Motor neuron (in vitro differentiated cells): ENCODE data around the gene NPW. TPM values are rescaled to one million over a fixed set of nuclear protein-coding genes. Genes with fewer than 3 reads are reported as not detected.
"Not testable (repeated sequence)": the region's sequence is repeated elsewhere in the genome, so short reads cannot be mapped to it uniquely, and the experiment has no call there.

Experiments
- ATAC-seq, 8 experiments: fragments of 200-7000 bp; cut with Tn5 transposase; replicated peaks in 6 of 8; 2 replicates each; pipeline ENCODE4 v1.8.0; 2021; ENCODE audit warnings: mild to moderate bottlenecking in 8 of 8, moderate library complexity in 8 of 8
- H3K27ac ChIP-seq, 2 donors: fragments of 250-450 bp; sonication (Bioruptor Pico); 2 replicates each; pipeline ENCODE4 v1.9.0; 2021; ENCODE audit warnings: antibody characterized with exemption in 2 of 2, mild to moderate bottlenecking in 2 of 2, moderate library complexity in 1 of 2
- H3K4me1 ChIP-seq, 2 donors: fragments of 250-450 bp; sonication (Bioruptor Pico); replicated peaks in 1 of 2; 2 replicates each; pipeline ENCODE4 v1.6.1; 2021; ENCODE audit warnings: antibody characterized with exemption in 2 of 2, mild to moderate bottlenecking in 2 of 2, moderate library complexity in 1 of 2
- H3K4me3 ChIP-seq, 5 donors: fragments of 250-450 bp; sonication (Bioruptor Pico); 2 replicates each; pipeline ENCODE4 v1.9.0; 2021; ENCODE audit warnings: antibody characterized with exemption in 5 of 5, mild to moderate bottlenecking in 5 of 5, moderate library complexity in 4 of 5
- WGBS, 10 experiments: fragments of 450-650 bp; shearing (Covaris generic); methylation state at CpG; one replicate each; pipeline ENCODE4 v1.0.0; 2022; 5-methylcytosine and 5-hydroxymethylcytosine counted together
- in situ Hi-C, 9 experiments: fragments of 400-800 bp; cut with MboI; loops; one replicate each; pipeline ENCODE4 v1.15.0; 2021; ENCODE audit warnings: low sequenced_read_pairs in 9 of 9, low pct_unique_long_range_greater_than_20kb in 2 of 9; ENCODE audit not compliant: unreplicated experiment in 9 of 9
- total RNA-seq, 8 experiments: library from RNA; unstranded; fragments of 300-600 nt; gene quantifications; 2 replicates each; pipeline versions ENCODE4 v1.2.3 to v1.2.4, GENCODE V29; 2022

Gene NPW
- total RNA-seq, 8 experiments from 2014 or later, result 0.27 to 1.7 (median 0.92) TPM; not detected in 3

- Histone ChIP-seq H3K4me3 (peak overlapping the region in 1 of 5 donors; percentile 100), H3K4me1 (peaks cover 46 to 56% of the 10 kb centered on the region in 2 donors), H3K27ac (no peak overlapping the region)
- ATAC-seq, result no peak
- in situ Hi-C loops, result loop anchor here in 3 of 9 experiments (25.0 kb wide), 1 partner anchor 131 kb away; the partner anchor contains the start of genes PKD1 (in 3 of the 3) and RAB26 (in 3 of the 3)
- WGBS, 10 experiments, result 60 to 100% (median 100%) methylated on average over 1 to 2 of the region's 8 CpGs; no CpG with 5 or more reads in 7 of the 10 experiments
These were observed 13.3 kb upstream of the NPW start for GRCh38 chr16:2006317-2006716.

GRCh38 chr16:2007081-2007836, 12.3 kb upstream of the NPW start:
- Histone ChIP-seq H3K27ac (no peak overlapping the region), H3K4me3 (peak overlapping the region in 3 of 5 donors; percentile 92 to 100 (median 99)), H3K4me1 (peaks cover 46 to 56% of the 10 kb centered on the region in 2 donors)
- 50 to 90% (median 82%) methylated on average over 2 to 6 of the region's 16 CpGs; no CpG with 5 or more reads in 6 of the 10 experiments for WGBS, 10 experiments
- no peak for ATAC-seq
- in situ Hi-C loops, result loop anchor here in 3 of 9 experiments (25.0 kb wide), 1 partner anchor 130 kb away; the partner anchor contains the start of genes PKD1 (in 3 of the 3) and RAB26 (in 3 of the 3)

DNA sequence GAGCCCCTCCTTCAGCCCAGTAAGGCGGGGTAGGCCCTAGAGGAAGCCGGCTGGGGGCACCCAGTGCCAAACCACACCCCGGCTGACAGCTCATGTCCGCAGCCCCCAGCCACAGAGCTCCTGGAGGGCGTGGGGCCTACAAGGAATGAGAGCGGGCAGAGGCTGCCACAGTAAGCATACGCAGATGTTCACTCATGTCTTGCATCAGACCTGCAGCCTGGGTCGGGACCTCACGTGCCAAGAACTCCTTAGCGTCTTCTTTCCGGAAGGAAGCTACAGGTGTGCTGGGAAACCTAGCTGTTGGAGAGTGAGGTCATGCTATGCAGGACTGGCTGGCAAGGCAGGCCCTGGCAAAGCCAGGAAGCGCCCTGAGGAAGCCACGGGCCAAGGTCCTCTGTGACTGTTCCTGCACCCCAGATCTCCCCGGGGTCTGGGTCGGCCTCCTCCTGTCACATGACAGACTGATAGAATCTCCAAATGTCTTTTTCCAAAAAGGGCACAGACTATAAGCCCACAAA, 11.5 kb upstream of the NPW start:
- in situ Hi-C loops, result loop anchor here in 3 of 9 experiments (25.0 kb wide), 1 partner anchor 129 kb away; the partner anchor contains the start of genes PKD1 (in 3 of the 3) and RAB26 (in 3 of the 3)
- Histone ChIP-seq H3K4me3 (peak overlapping the region; percentile 82 to 100 (median 98)), H3K27ac (peak overlapping the region in 1 of 2 donors; percentile 98), H3K4me1 (peaks cover 46 to 56% of the 10 kb centered on the region in 2 donors)
- peak in 3 of 8 experiments; percentile 12 to 44 (median 17) for ATAC-seq
- WGBS, 10 experiments, result 0 to 76% (median 23%) methylated on average over 1 to 7 of the region's 15 CpGs; no CpG with 5 or more reads in 5 of the 10 experiments

DNA sequence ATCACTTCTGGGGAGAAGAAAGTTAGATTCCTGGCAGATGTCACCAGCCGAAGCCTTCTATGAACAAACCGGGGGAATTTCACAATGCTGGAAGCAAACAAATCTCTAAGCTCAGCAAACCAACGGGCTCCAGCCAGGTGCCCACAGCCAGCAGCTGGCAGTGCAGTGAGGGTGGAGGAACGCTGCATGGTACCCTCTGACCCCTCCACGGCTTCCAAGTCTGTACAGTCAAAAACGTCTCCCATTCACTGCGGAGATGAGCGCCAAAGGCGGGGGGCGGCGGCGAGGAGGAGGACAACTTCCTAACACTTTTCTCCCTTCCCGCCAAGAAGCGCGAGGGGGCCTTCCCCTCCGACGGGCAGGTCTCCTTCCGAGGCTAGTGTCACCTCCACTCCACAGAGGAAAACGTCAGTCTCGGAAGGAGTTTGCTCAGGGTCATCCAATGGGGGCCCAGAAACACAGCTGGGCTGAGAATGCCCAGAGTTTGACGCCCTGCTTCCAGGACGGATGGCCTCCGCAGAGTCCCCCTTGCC, 10.9 kb upstream of the NPW start:
- Histone ChIP-seq H3K4me1 (peaks cover 42 to 50% of the 10 kb centered on the region in 2 donors), H3K27ac (peak overlapping the region; percentile 94 to 98), H3K4me3 (peak overlapping the region; percentile 82 to 100 (median 98))
- in situ Hi-C loops, result loop anchor here in 3 of 9 experiments (25.0 kb wide), 1 partner anchor 129 kb away; the partner anchor contains the start of genes PKD1 (in 3 of the 3) and RAB26 (in 3 of the 3)
- peak in 1 of 8 experiments; percentile 1 for ATAC-seq
- 0 to 13% (median 0%) methylated on average over 1 to 7 of the region's 23 CpGs; no CpG with 5 or more reads in 3 of the 10 experiments for WGBS, 10 experiments

DNA sequence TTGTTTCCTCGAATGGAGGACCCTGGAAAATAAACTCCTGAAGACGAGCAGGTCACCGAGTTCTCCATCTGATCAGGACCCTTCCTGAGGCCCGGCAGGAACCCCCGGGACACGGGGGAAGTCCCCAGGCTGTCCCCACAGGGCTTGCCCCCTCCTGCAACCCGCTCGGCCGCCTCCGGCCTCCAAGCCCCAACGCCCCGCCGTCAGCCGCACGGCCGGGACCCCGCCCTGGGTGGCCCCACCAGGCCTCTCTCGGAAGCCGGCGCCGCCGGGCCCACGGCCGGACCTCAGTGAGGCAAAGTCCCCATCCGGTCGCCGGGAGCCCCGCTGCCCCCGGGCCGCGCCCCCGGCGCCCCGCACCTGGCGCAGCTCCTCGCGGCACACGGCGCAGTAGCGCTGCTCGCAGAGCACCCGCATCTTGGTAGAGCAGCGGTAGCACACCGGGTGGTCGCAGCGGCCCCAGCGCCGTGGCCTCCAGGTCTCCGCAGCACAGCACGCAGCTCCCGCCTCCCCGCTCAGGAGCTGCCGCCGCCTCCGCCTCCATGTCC, 10.3 kb upstream of the NPW start:
- Histone ChIP-seq H3K27ac (peak overlapping the region; percentile 94 to 98), H3K4me3 (peak overlapping the region; percentile 82 to 100 (median 98)), H3K4me1 (peaks cover 39 to 46% of the 10 kb centered on the region in 2 donors)
- in situ Hi-C loops, result loop anchor here in 3 of 9 experiments (25.0 kb wide), 1 partner anchor 128 kb away; the partner anchor contains the start of genes PKD1 (in 3 of the 3) and RAB26 (in 3 of the 3)
- 0% methylated on average over 1 of the region's 55 CpGs; no CpG with 5 or more reads in 9 of the 10 experiments for WGBS, 10 experiments
- ATAC-seq, result peak in 3 of 8 experiments; percentile 28 to 42 (median 37)

- peaks cover 32 to 39% of the 10 kb centered on the region in 2 donors for H3K4me1 ChIP-seq
- H3K4me3 ChIP-seq, result peak within 1 kb of the TSS; percentile 82 to 100 (median 98)
- peak; percentile 74 to 92 (median 88) for ATAC-seq
- peak within 1 kb of the TSS; percentile 94 to 98 for H3K27ac ChIP-seq
- WGBS, 10 experiments, result 0 to 4% (median 0%) methylated on average over 1 to 12 of the region's 52 CpGs; no CpG with 5 or more reads in 3 of the 10 experiments
- in situ Hi-C loops, result loop anchor here in 3 of 9 experiments (25.0 kb wide), 1 partner anchor 127 kb away; the partner anchor contains the start of genes PKD1 (in 3 of the 3) and RAB26 (in 3 of the 3)
These were observed 9.6 kb upstream of the NPW start, which contains the start of gene ZNF598 for GRCh38 chr16:2009791-2010510. TSS of gene ZNF598 (minus strand) at chr16:2009821.

DNA sequence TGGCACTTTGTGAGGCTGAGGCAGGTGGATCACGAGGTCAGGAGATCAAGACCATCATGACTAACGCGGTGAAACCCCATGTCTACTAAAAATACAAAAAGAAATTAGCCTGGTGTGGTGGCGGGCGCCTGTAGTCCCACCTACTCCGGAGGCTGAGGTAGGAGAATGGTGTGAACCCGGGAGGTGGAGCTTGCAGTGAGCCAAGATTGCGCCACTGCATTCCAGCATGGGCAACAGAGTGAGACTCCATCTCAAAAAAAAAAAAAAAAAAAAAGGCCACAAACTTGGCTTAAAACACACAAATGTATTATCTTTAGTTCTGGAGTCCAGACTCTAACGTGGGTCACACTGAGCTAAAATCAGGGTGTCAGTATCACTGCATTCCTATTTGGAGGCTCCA, 7.9 kb upstream of the NPW start:
- not testable (repeated sequence) for H3K4me3 ChIP-seq, H3K27ac ChIP-seq, ATAC-seq
- peaks cover 23 to 27% of the 10 kb centered on the region in 2 donors for H3K4me1 ChIP-seq
- in situ Hi-C loops, result loop anchor here in 3 of 9 experiments (25.0 kb wide), 1 partner anchor 126 kb away; the partner anchor contains the start of genes PKD1 (in 3 of the 3) and RAB26 (in 3 of the 3)
- WGBS, 10 experiments, result 71 to 100% (median 84%) methylated on average over 3 to 6 of the region's 9 CpGs

- H3K4me3 ChIP-seq, result no peak overlapping the region
- ATAC-seq, result no peak
- H3K27ac ChIP-seq, result no peak overlapping the region
- peaks cover 9 to 10% of the 10 kb centered on the region in 2 donors for H3K4me1 ChIP-seq
- WGBS, 10 experiments, result 20 to 98% (median 81%) methylated on average over 1 to 8 of the region's 15 CpGs; no CpG with 5 or more reads in 3 of the 10 experiments
- in situ Hi-C loops, result loop anchor here in 3 of 9 experiments (25.0 kb wide), 1 partner anchor 124 kb away; the partner anchor contains the start of genes PKD1 (in 3 of the 3) and RAB26 (in 3 of the 3)
These were observed 6.1 kb upstream of the NPW start for GRCh38 chr16:2013527-2013926.

GRCh38 chr16:2015117-2015946, 4.3 kb upstream of the NPW start:
- no peak overlapping the region for H3K4me3 ChIP-seq
- no peak overlapping the region for H3K27ac ChIP-seq
- H3K4me1 ChIP-seq, result peaks cover 5 to 15% of the 10 kb centered on the region in 2 donors
- in situ Hi-C loops, result loop anchor here in 3 of 9 experiments (25.0 kb wide), 1 partner anchor 122 kb away; the partner anchor contains the start of genes PKD1 (in 3 of the 3) and RAB26 (in 3 of the 3)
- ATAC-seq, result peak in 3 of 8 experiments; percentile 90 to 96 (median 93)
- 11 to 100% (median 84%) methylated on average over 2 to 16 of the region's 24 CpGs; no CpG with 5 or more reads in 1 of the 10 experiments for whole genome bisulfite sequencing, 10 experiments

GRCh38 chr16:2015947-2016208, 3.7 kb upstream of the NPW start:
- Histone ChIP-seq H3K4me1 (peaks cover 0 to 15% of the 10 kb centered on the region in 2 donors), H3K4me3 (no peak overlapping the region), H3K27ac (no peak overlapping the region)
- ATAC-seq, result peak in 1 of 8 experiments; percentile 4
- 40 to 100% (median 86%) methylated on average over 1 to 6 of the region's 7 CpGs; no CpG with 5 or more reads in 4 of the 10 experiments for WGBS, 10 experiments
- in situ Hi-C loops, result loop anchor here in 3 of 9 experiments (25.0 kb wide), 1 partner anchor 121 kb away; the partner anchor contains the start of genes PKD1 (in 3 of the 3) and RAB26 (in 3 of the 3)
